HG03060 (cell line): ENCODE results near the gene BAIAP3.

Experiments used
- ATAC-seq: cut with Tn5 transposase; IDR thresholded peaks from one replicate; pipeline ENCODE4 v1.9.1; 2021; ENCODE audit warnings: low read depth, moderate number of reproducible peaks; ENCODE audit not compliant: unreplicated experiment

The BAIAP3 gene

GRCh38 chr16:1344499-1344898, 11.1 kb downstream of the BAIAP3 start:
- no peak for ATAC-seq

GRCh38 chr16:1345087-1345486, 11.6 kb downstream of the BAIAP3 start:
- no peak for ATAC-seq

GRCh38 chr16:1345651-1346421, 12.4 kb downstream of the BAIAP3 start:
- no peak for ATAC-seq

GRCh38 chr16:1346422-1347285, 13.2 kb downstream of the BAIAP3 start:
- no peak for ATAC-seq

GRCh38 chr16:1347286-1347855, 13.9 kb downstream of the BAIAP3 start:
- no peak for ATAC-seq

- no peak for ATAC-seq
Measured at GRCh38 chr16:1347962-1348361, 14.5 kb downstream of the BAIAP3 start.

- no peak for ATAC-seq
Measured at GRCh38 chr16:1348441-1348840, 15.0 kb downstream of the BAIAP3 start.

- no peak for ATAC-seq
Measured at GRCh38 chr16:1348926-1349325, 15.5 kb downstream of the BAIAP3 start.

- no peak for ATAC-seq
Measured at GRCh38 chr16:1349351-1349750, 15.9 kb downstream of the BAIAP3 start.

- no peak for ATAC-seq
Measured at GRCh38 chr16:1349951-1350350, 16.5 kb downstream of the BAIAP3 start.

GRCh38 chr16:1350691-1351090, 17.2 kb downstream of the BAIAP3 start:
- ATAC-seq: no peak

- no peak for ATAC-seq
Measured at GRCh38 chr16:1351215-1351581, 17.8 kb downstream of the BAIAP3 start.

GRCh38 chr16:1351582-1352362, 18.3 kb downstream of the BAIAP3 start, which contains the start of the genes GNPTG and TSR3:
GNPTG (plus strand) TSS chr16:1351931; CDS start chr16:1351966, 35 bp downstream.
TSR3 (minus strand) TSS chr16:1351878; CDS start chr16:1351804, 74 bp downstream.
- no peak for ATAC-seq

GRCh38 chr16:1354815-1355540, 21.5 kb downstream of the BAIAP3 start:
- ATAC-seq: no peak

GRCh38 chr16:1355591-1355990, 22.1 kb downstream of the BAIAP3 start:
- no peak for ATAC-seq

GRCh38 chr16:1356061-1356900, 22.8 kb downstream of the BAIAP3 start:
- ATAC-seq: no peak

- no peak for ATAC-seq
Measured at GRCh38 chr16:1357906-1358566, 24.6 kb downstream of the BAIAP3 start.

GRCh38 chr16:1361685-1362360, 28.4 kb downstream of the BAIAP3 start:
- no peak for ATAC-seq
